ENCODE measurements around the gene NEK2. TPM values are rescaled to one million over a fixed set of nuclear protein-coding genes. Genes with fewer than 3 reads are reported as not detected.
"Not testable (repeated sequence)": the region's sequence is repeated elsewhere in the genome, so short reads cannot be mapped to it uniquely, and the experiment has no call there.

Gene NEK2
- polyA plus RNA-seq, 6 donors from 2014 or later = 0.16 to 0.32 TPM; not detected in 4

DNA sequence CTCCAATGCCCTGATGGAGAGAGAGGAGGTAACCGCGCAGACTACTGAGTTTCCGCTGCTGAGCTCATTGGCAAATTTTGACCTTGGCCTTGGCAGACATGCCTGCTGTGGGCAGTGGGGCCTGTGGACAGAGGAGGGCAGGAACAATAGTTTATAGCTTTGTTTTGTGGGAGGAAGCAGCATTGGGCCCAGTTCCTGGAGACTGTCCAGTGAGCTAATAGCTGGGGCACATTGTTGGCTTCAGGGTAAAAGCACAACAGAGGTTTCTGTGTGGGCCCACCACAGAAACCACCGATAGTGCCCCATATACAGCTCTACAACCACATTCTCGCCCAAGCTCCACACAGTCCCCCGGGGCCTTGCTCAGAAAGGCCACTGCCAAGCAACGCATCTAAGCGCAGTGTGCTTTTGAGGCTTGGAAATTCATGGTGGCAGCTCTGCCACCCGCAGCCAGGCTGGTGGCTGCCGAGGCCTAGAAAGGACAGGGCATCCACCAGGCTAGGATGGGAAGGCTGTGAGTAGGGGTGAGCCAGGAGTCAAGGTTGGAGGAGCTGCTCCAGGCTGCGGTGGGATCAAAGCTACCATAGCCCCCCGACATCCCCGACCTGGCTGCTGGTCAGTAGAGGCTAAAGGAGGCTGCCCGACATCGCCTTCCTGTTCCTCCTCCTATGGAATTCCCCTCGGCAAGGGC is 43.2 kb downstream of the NEK2 start:
- H3K27ac Mint-ChIP-seq = peak overlapping the region in 1 of 6 donors; percentile 51
- peaks cover 0 to 5% (median 2%) of the 10 kb centered on the region in 3 donors for H3K4me1 Mint-ChIP-seq
- no peak for DNase-seq
- H3K27me3 Mint-ChIP-seq = peaks cover 21 to 33% (median 33%) of the 10 kb centered on the region in 3 donors
- H3K9me3 Mint-ChIP-seq = peaks cover 0 to 2% (median 0%) of the 10 kb centered on the region in 7 donors
- no peaks in the 10 kb centered on the region for H3K36me3 Mint-ChIP-seq
- no peak for ATAC-seq (ENCODE audit: low read depth in 2 of 2)
- H3K4me3 Mint-ChIP-seq = no peak overlapping the region

DNA sequence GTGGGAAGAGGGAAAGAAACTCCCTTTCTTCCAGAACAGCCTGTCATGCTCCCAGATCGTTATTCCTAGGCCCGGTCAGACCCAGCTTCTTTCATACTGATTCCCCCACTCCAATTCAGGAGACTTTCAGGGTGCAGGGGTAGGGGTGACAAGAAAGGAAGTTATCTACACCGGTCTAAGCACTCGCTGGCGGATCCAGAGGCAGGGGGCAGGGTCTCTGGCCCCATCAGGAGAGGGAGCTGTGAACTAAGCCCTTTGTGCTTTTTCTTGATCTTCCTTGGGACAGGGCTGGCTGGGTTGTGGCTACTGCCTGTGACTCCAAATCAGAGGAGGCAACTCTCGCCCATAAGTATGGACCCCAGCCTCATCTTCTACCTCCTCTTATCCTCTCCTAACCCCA is 44.3 kb downstream of the NEK2 start:
- Mint-ChIP-seq H3K27me3 (peaks cover 21 to 33% (median 30%) of the 10 kb centered on the region in 3 donors), H3K36me3 (no peaks in the 10 kb centered on the region), H3K4me3 (no peak overlapping the region), H3K4me1 (peaks cover 0 to 5% (median 2%) of the 10 kb centered on the region in 3 donors), H3K27ac (no peak overlapping the region), H3K9me3 (peaks cover 0 to 1% (median 0%) of the 10 kb centered on the region in 7 donors)
- DNase-seq (no peak), ATAC-seq (ENCODE audit: low read depth in 2 of 2) (no peak)

GRCh38 chr1:211630236-211631081 is 45.0 kb downstream of the NEK2 start:
- DNase-seq = no peak
- Mint-ChIP-seq H3K36me3 (no peaks in the 10 kb centered on the region), H3K4me3 (no peak overlapping the region), H3K9me3 (peaks cover 0 to 1% (median 0%) of the 10 kb centered on the region in 7 donors), H3K27ac (no peak overlapping the region), H3K27me3 (peaks cover 21 to 31% (median 25%) of the 10 kb centered on the region in 3 donors), H3K4me1 (peaks cover 0 to 5% (median 2%) of the 10 kb centered on the region in 3 donors)
- no peak for ATAC-seq (ENCODE audit: low read depth in 2 of 2)

DNA sequence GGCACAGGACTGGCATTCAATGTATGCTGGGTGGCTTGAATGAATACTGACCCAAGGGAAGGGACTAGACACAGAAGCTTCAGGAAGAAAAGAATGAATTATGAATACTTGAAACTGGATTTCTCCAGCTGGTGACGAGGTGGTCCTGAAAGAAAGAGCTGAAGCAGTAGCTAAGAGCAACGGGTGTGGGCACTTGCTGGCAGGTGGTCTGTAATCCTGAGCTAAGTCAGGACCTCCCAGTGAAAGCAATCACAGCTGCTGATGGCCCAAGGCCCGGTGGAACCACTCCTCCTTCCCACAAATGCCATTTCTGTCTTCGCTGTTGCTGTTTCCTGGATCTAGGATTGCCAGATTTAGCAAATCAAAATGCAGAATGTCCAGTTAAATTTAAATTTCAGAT is 47.0 kb downstream of the NEK2 start:
- Mint-ChIP-seq H3K4me3 (no peak overlapping the region), H3K4me1 (peaks cover 0 to 5% (median 2%) of the 10 kb centered on the region in 3 donors), H3K27me3 (peaks cover 16 to 21% (median 17%) of the 10 kb centered on the region in 3 donors), H3K9me3 (no peaks in the 10 kb centered on the region), H3K27ac (no peak overlapping the region), H3K36me3 (no peaks in the 10 kb centered on the region)
- ATAC-seq (ENCODE audit: low read depth in 2 of 2) (no peak), DNase-seq (no peak)

GRCh38 chr1:211627259-211627658 is 48.2 kb downstream of the NEK2 start:
- peaks cover 11 to 15% (median 13%) of the 10 kb centered on the region in 3 donors for H3K27me3 Mint-ChIP-seq
- DNase-seq (no peak), ATAC-seq (ENCODE audit: low read depth in 2 of 2) (no peak)
- no peak overlapping the region for H3K4me3 Mint-ChIP-seq
- peaks cover 0 to 3% (median 0%) of the 10 kb centered on the region in 3 donors for H3K4me1 Mint-ChIP-seq
- no peaks in the 10 kb centered on the region for H3K9me3 Mint-ChIP-seq
- H3K36me3 Mint-ChIP-seq = no peaks in the 10 kb centered on the region
- no peak overlapping the region for H3K27ac Mint-ChIP-seq

- not testable (repeated sequence) for H3K9me3 Mint-ChIP-seq; H3K27ac Mint-ChIP-seq; H3K4me3 Mint-ChIP-seq; ATAC-seq (ENCODE audit: low read depth in 2 of 2); DNase-seq; H3K36me3 Mint-ChIP-seq; H3K4me1 Mint-ChIP-seq
- H3K27me3 Mint-ChIP-seq = peaks cover 0 to 10% (median 0%) of the 10 kb centered on the region in 3 donors
Observed at GRCh38 chr1:211625866-211626265, 49.6 kb downstream of the NEK2 start.

DNA sequence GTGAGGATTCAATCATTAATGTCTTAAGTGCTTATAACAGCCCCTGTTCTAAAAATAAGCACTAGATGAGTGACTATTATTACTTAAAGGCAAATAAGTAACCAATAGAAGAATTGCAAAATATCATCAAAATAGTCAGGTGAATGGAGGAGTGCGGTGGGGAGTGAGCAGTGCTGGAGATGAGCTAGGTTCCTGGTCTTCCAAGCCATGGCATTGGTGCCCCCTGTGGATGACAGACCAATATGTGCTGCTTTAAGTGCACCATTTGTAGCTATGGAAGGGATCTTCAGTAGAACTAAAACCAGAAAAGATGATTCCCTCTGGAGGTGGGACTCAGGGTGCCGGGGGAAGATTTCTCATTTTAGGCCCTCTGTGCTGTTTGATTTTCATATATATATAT is 50.4 kb downstream of the NEK2 start:
- Mint-ChIP-seq H3K4me3 (no peak overlapping the region), H3K9me3 (no peaks in the 10 kb centered on the region), H3K27ac (no peak overlapping the region), H3K36me3 (no peaks in the 10 kb centered on the region), H3K27me3 (peaks cover 0 to 10% (median 0%) of the 10 kb centered on the region in 3 donors), H3K4me1 (peaks cover 0 to 3% (median 0%) of the 10 kb centered on the region in 3 donors)
- ATAC-seq (ENCODE audit: low read depth in 2 of 2) (peak; percentile 81 to 87), DNase-seq (peak; percentile 34)

DNA sequence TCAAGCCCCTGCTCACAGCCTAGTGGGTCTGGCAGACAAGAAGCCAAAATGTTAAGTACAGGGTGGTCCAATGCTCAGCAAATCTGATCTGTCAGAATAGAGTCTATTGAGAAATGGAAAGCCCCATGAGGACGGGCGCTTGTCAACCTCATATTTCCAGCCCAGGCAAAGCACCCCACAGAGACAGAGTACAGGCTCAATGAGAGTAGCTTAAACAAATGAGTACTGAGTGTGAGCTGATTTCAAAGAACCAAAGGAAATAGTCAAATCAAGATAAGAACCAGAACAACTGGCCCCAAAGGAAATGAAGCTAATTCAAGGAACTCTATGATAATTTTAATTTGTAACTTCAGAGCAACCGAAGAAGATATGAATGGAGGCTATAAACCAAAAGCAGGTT is 51.9 kb downstream of the NEK2 start:
- H3K27me3 Mint-ChIP-seq = peaks cover 0 to 4% (median 0%) of the 10 kb centered on the region in 3 donors
- ATAC-seq (ENCODE audit: low read depth in 2 of 2) (no peak), DNase-seq (no peak)
- peaks cover 0 to 3% (median 0%) of the 10 kb centered on the region in 3 donors for H3K4me1 Mint-ChIP-seq
- H3K9me3 Mint-ChIP-seq = no peaks in the 10 kb centered on the region
- no peak overlapping the region for H3K4me3 Mint-ChIP-seq
- H3K36me3 Mint-ChIP-seq = no peaks in the 10 kb centered on the region
- no peak overlapping the region for H3K27ac Mint-ChIP-seq

GRCh38 chr1:211621447-211622198 is 53.8 kb downstream of the NEK2 start:
- Mint-ChIP-seq H3K9me3 (no peaks in the 10 kb centered on the region), H3K36me3 (no peaks in the 10 kb centered on the region), H3K4me3 (no peak overlapping the region), H3K4me1 (peaks cover 0 to 3% (median 0%) of the 10 kb centered on the region in 3 donors), H3K27me3 (no peaks in the 10 kb centered on the region), H3K27ac (no peak overlapping the region)
- no peak for DNase-seq
- no peak for ATAC-seq (ENCODE audit: low read depth in 2 of 2)

DNA sequence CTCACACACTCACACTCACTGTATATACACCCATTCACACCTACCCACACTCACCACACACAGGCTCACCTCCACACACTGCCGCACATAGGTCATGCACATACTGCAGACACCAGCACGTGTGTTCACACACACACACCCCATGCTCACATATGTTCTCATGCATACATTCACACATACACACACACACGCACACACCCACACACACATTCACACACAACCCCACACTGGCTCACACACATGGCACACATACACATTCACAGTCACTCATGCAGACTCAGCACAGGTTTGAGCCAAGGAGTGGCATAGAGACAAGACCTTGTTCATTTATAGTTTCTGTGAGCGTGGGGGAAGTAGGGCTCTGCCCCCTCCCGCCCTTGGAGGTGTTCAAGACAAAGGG is 55.3 kb downstream of the NEK2 start:
- Mint-ChIP-seq H3K9me3 (no peaks in the 10 kb centered on the region), H3K4me1 (peaks cover 0 to 3% (median 0%) of the 10 kb centered on the region in 3 donors), H3K27me3 (no peaks in the 10 kb centered on the region), H3K27ac (no peak overlapping the region), H3K36me3 (no peaks in the 10 kb centered on the region), H3K4me3 (no peak overlapping the region)
- DNase-seq = no peak
- no peak for ATAC-seq (ENCODE audit: low read depth in 2 of 2)

- no peaks in the 10 kb centered on the region for H3K4me1 Mint-ChIP-seq
- no peaks in the 10 kb centered on the region for H3K9me3 Mint-ChIP-seq
- DNase-seq (no peak), ATAC-seq (ENCODE audit: low read depth in 2 of 2) (no peak)
- no peaks in the 10 kb centered on the region for H3K36me3 Mint-ChIP-seq
- H3K4me3 Mint-ChIP-seq = no peak overlapping the region
- H3K27me3 Mint-ChIP-seq = no peaks in the 10 kb centered on the region
- H3K27ac Mint-ChIP-seq = peak overlapping the region in 1 of 6 donors; percentile 76
Observed at GRCh38 chr1:211619033-211619996, 56.1 kb downstream of the NEK2 start.

- H3K27ac Mint-ChIP-seq = no peak overlapping the region
- ATAC-seq (ENCODE audit: low read depth in 2 of 2) (no peak), DNase-seq (no peak)
- H3K36me3 Mint-ChIP-seq = no peaks in the 10 kb centered on the region
- H3K27me3 Mint-ChIP-seq = no peaks in the 10 kb centered on the region
- no peaks in the 10 kb centered on the region for H3K4me1 Mint-ChIP-seq
- H3K4me3 Mint-ChIP-seq = no peak overlapping the region
- no peaks in the 10 kb centered on the region for H3K9me3 Mint-ChIP-seq
Observed at GRCh38 chr1:211616965-211617297, 58.5 kb downstream of the NEK2 start.
